GM19463 (cell line): ENCODE data around the gene FGR.
"Not testable (repeated sequence)": the region's sequence is repeated elsewhere in the genome, so short reads cannot be mapped to it uniquely, and the experiment has no call there.

Source experiments
- ATAC-seq: cut with Tn5 transposase; IDR thresholded peaks from one replicate; pipeline ENCODE4 v1.9.1; 2021; ENCODE audit warnings: mild to moderate bottlenecking, moderate library complexity; ENCODE audit not compliant: unreplicated experiment

FGR gene

GRCh38 chr1:27635396-27636142 is 584 bp upstream of the FGR start:
- ATAC-seq = no peak

GRCh38 chr1:27634177-27634984 is 604 bp downstream of the FGR start:
- no peak for ATAC-seq

- ATAC-seq = no peak
Measured at GRCh38 chr1:27633640-27634176, 1.3 kb downstream of the FGR start.

GRCh38 chr1:27633298-27633610 is 1.7 kb downstream of the FGR start:
- no peak for ATAC-seq

- peak; percentile 36 for ATAC-seq
Measured at GRCh38 chr1:27632387-27633297, 2.3 kb downstream of the FGR start.

GRCh38 chr1:27630859-27631491 is 4.0 kb downstream of the FGR start:
- ATAC-seq = no peak

GRCh38 chr1:27628712-27629111 is 6.3 kb downstream of the FGR start:
- ATAC-seq = no peak

- ATAC-seq = not testable (repeated sequence)
Measured at GRCh38 chr1:27627733-27628132, 7.3 kb downstream of the FGR start.

GRCh38 chr1:27627061-27627460 is 7.9 kb downstream of the FGR start:
- no peak for ATAC-seq

GRCh38 chr1:27626031-27626935 is 8.7 kb downstream of the FGR start:
- ATAC-seq = no peak

GRCh38 chr1:27624467-27625178 is 10.4 kb downstream of the FGR start:
- ATAC-seq = peak; percentile 29

- no peak for ATAC-seq
Measured at GRCh38 chr1:27623327-27624212, 11.4 kb downstream of the FGR start.

GRCh38 chr1:27622828-27623227 is 12.2 kb downstream of the FGR start:
- no peak for ATAC-seq

- no peak for ATAC-seq
Measured at GRCh38 chr1:27621051-27621920, 13.7 kb downstream of the FGR start.

GRCh38 chr1:27619782-27620438 is 15.1 kb downstream of the FGR start:
- not testable (repeated sequence) for ATAC-seq

- no peak for ATAC-seq
Measured at GRCh38 chr1:27618341-27619082, 16.5 kb downstream of the FGR start.
